Fibroblast of pulmonary artery (primary cell): ENCODE results near the gene HSF4.

ENCODE experiments used
- DNase-seq: peaks from one replicate; pipeline ENCODE4 v3.0.0-alpha.2; 2010; ENCODE audit warnings: low read depth
- H3K4me3 ChIP-seq: replicated peaks from 2 replicates; pipeline ENCODE4 v1.5.1; 2011; ENCODE audit warnings: low read depth, mild to moderate bottlenecking, control low read depth, low read length, moderate library complexity
- CTCF ChIP-seq: IDR thresholded peaks from 2 replicates; pipeline ENCODE4 v1.5.1; 2011; ENCODE audit warnings: mild to moderate bottlenecking, control low read depth, low read length, inconsistent platforms; ENCODE audit errors: missing control alignments

The HSF4 gene

GRCh38 chr16:67145746-67146145 lies 18.8 kb upstream of the HSF4 start:
- H3K4me3 ChIP-seq: no peak overlapping the region
- no peak for TF ChIP-seq CTCF
- DNase-seq: no peak

- H3K4me3 ChIP-seq: no peak overlapping the region
- DNase-seq: no peak
- TF ChIP-seq CTCF: no peak
Observed at GRCh38 chr16:67146523-67147357, 17.8 kb upstream of the HSF4 start.

DNA sequence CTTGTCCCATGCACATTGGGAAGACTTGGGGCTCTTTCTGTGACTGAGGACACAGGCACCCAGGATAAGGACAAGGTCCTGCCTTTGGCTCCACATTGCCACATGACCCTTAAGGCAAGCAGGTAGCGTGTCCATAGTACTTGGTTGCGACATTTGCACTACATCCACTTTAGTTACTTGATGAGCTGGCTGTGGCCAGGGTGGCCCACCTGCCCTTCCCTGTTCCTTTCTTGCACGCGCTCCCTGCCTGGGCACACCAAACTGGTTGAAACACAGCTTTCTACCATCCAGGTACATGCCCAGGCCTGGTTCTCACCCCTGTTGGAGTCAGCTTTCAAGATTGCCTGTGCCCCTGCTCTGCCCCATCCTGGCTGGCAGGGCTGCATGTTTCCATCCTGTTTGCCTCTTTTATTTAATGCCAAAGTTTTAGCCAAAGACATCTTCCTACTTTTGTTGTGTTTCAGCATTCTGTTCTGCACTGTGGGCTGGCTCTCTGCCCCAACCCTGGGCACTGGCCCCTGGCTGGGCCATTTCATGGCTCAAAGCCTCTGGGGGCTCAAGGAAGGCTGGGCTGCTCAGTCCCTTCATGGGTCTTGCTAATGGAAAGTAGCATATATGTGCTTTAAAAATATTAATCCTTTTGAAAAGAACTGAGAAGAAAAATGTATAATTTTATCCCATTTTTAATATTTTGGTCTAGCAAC lies 17.0 kb upstream of the HSF4 start:
- no peak for DNase-seq
- no peak overlapping the region for H3K4me3 ChIP-seq
- TF ChIP-seq CTCF: no peak

DNA sequence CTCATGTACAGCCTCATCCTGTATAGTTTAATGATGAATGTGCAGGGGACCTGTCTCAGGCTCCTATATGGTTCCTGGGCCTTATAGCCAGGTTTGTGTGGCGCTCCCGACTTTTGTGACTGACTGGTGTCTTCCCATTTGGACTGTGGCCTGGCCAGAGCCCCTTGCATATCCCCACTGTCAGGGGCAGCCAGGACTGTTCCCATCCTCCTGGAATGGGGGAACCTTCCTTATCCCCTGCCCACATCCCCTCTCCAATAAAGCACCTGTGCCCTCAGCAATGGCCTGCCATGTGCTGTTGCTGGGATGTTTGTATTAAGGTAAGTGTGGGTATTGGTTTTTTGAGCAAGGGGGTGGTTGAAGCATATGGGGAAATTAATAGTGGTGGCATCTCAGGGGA lies 16.3 kb upstream of the HSF4 start:
- TF ChIP-seq CTCF: no peak
- no peak for DNase-seq
- H3K4me3 ChIP-seq: no peak overlapping the region

DNA sequence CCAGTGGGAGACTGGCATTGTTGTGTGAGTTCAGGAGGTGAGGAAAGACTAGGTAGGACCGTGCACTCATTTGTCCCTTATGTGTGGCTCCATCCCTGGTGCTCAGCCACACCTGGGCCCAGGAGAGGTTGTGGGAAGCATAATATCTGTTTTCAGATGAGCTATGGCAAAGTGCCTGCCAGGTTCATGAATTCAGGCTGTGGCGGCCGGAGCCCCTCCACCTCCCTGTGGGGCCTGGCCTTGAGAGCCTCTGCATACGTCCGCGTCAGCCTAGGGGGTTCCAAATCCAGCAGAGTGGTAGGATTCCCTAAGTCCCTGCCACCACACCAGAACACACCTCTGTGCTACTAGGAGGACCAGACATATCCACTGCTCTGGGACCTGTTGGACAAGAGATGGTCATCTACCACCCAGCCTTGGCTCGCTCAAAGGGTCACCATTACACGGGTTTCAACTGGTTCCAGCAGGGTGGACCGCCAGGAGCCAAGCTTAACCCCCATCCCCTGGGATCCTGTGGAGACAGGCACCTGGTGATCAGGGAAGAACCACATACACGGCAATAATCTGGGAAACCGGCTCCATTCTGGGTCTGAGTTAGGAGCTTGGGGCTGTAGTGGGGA lies 15.8 kb upstream of the HSF4 start:
- TF ChIP-seq CTCF: no peak
- H3K4me3 ChIP-seq: no peak overlapping the region
- DNase-seq: no peak

DNA sequence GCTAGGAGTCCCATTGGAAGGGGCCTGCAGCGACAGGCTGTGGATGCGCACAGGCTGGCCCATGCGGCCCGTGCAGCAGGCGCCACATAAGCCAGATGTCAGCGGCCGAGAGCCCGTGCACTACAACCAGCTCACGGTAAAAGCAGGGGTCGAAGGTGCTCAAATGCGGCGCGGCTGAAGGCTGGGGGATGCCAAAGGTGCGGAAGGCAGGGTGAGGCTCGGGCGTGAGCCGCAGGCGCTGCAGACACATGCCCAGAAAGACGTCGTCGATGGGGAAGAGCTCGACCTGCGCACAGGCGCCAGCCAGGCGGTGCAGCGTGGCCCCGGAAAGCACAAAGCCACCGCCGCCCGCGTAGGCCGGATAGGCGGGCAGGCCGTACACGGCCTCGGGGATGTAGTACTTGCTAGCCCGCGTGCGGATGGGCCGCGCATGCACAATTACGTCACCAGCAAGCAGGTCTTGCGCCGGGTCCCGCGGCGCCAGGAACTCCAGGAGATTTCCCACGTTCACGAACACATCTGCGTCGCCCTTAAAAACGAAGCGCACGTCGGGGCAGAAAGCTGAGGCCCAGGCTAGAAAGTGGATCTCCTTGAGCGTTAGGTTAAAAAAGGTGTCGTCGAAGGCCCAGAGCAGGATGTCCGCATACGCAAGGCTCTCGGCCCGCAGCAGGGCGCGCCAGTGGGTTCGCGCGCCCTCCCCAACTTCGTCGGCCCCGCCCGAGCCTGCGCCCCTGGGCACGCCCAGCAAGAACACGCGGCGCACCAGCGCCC lies 15.1 kb upstream of the HSF4 start:
- TF ChIP-seq CTCF: no peak
- DNase-seq: no peak
- H3K4me3 ChIP-seq: no peak overlapping the region
